Body of pancreas (tissue), 4 donors: ENCODE data around the gene SLC46A1. TPM values are rescaled to one million over a fixed set of nuclear protein-coding genes. Genes with fewer than 3 reads are reported as not detected.

Experiments
- ATAC-seq: fragments of 150-250 bp; one replicate; pipeline ENCODE4 v1.9.1; 2016
- DNase-seq, 4 donors: peaks; one replicate each; pipeline ENCODE4 v3.0.0-alpha.2; 2019
- H3K27ac ChIP-seq, 4 donors: fragments of 200-600 bp; sonication (generic); 1 replicate in 3 of 4; 2 replicates in 1 of 4; pipeline versions ENCODE4 v1.5.1 to v1.6.1; 2016 to 2019; ENCODE audit warnings: mild to moderate bottlenecking in 1 of 4, mixed read lengths in 1 of 4, moderate library complexity in 1 of 4
- H3K27me3 ChIP-seq, 2 donors: fragments of 200-600 bp; sonication (generic); one replicate each; pipeline ENCODE4 v1.6.0; 2016; ENCODE audit warnings: mild to moderate bottlenecking in 1 of 2
- H3K36me3 ChIP-seq, 2 donors: fragments of 200-600 bp; sonication (generic); replicated peaks in 1 of 2; 2 replicates each; pipeline ENCODE4 v1.5.1; 2016; ENCODE audit warnings: low read depth in 2 of 2; ENCODE audit not compliant: insufficient read depth in 1 of 2
- H3K4me1 ChIP-seq: fragments of 200-600 bp; sonication (generic); one replicate; pipeline ENCODE4 v1.6.0; 2016
- H3K4me3 ChIP-seq, 2 donors: fragments of 200-600 bp; sonication (generic); 1 replicate in 1 of 2; 2 replicates in 1 of 2; pipeline ENCODE4 v1.5.1; 2016 to 2019
- H3K9me3 ChIP-seq, 3 donors: fragments of 200-600 bp; sonication (generic); 1 replicate in 2 of 3; 2 replicates in 1 of 3; pipeline ENCODE4 v1.5.1; 2016
- CTCF ChIP-seq, 7 experiments: fragments of 450-650 bp in 4 of 7; fragments of 200-600 bp in 3 of 7; sonication (generic) in 3 of 7; IDR thresholded peaks; one replicate each; pipeline ENCODE4 v1.5.1; 2016 to 2019; ENCODE audit warnings: antibody characterized with exemption in 7 of 7
- POLR2A ChIP-seq, 3 donors: fragments of 450-650 bp; IDR thresholded peaks; one replicate each; pipeline ENCODE4 v1.6.1; 2016; ENCODE audit warnings: antibody characterized with exemption in 3 of 3, mild to moderate bottlenecking in 2 of 3
- WGBS, 2 donors: methylation state at CpG; one replicate each; pipeline ENCODE4 v1.1.5; 2017; 5-methylcytosine and 5-hydroxymethylcytosine counted together
- intact Hi-C: fragments of 100-400 bp; cut with DNase I; formaldehyde crosslinking; loops from one replicate; pipeline ENCODE4 v1.15.1; 2023
- total RNA-seq, 2 donors: library from RNA; depleted of rRNA; stranded (reverse); fragments of >200 nt; gene quantifications; one replicate each; pipeline ENCODE4 v1.1.0, GENCODE V29; 2016

SLC46A1 gene
- total RNA-seq, 2 donors from 2014 or later = 8.6 to 17.6 TPM

- DNase-seq = no peak
- Histone ChIP-seq H3K36me3 (peaks cover 0 to 25% of the 10 kb centered on the region in 2 donors), H3K27me3 (no peaks in the 10 kb centered on the region), H3K4me3 (no peak overlapping the region), H3K27ac (no peak overlapping the region), H3K4me1 (peaks cover 8% of the 10 kb centered on the region), H3K9me3 (no peaks in the 10 kb centered on the region)
- TF ChIP-seq CTCF (IDR thresholded peaks at IDR 0.05) = no peak
- no peak for TF ChIP-seq POLR2A (IDR thresholded peaks at IDR 0.05)
- ATAC-seq = no peak
- WGBS, 2 donors = 78 to 83% methylated on average over 5 of the region's 5 CpGs
- intact Hi-C loops = no loop called here
Observed at GRCh38 chr17:28363186-28363585, 42.8 kb downstream of the SLC46A1 start.

GRCh38 chr17:28357901-28358197, 48.2 kb downstream of the SLC46A1 start:
- 0 to 1% methylated on average over 4 of the region's 4 CpGs for WGBS, 2 donors
- ATAC-seq (no peak), DNase-seq (no peak)
- H3K27ac ChIP-seq = peak overlapping the region; percentile 11 to 93 (median 88)
- TF ChIP-seq POLR2A (IDR thresholded peaks at IDR 0.05) (no peak), CTCF (IDR thresholded peaks at IDR 0.05) (no peak)
- no peaks in the 10 kb centered on the region for H3K27me3 ChIP-seq
- H3K36me3 ChIP-seq = peaks cover 7 to 22% of the 10 kb centered on the region in 2 donors
- H3K4me1 ChIP-seq = peaks cover 26% of the 10 kb centered on the region
- no peaks in the 10 kb centered on the region for H3K9me3 ChIP-seq
- H3K4me3 ChIP-seq = peak overlapping the region; percentile 86 to 87
- intact Hi-C loops = no loop called here

GRCh38 chr17:28357061-28357900, 48.7 kb downstream of the SLC46A1 start, which contains the start of gene POLDIP2:
Gene POLDIP2 (minus strand): TSS chr17:28357527. CDS start chr17:28357448, 79 bp downstream.
- H3K27ac ChIP-seq = peak within 1 kb of the TSS; percentile 65 to 93 (median 88)
- ATAC-seq = peak; percentile 99
- no peaks in the 10 kb centered on the region for H3K27me3 ChIP-seq
- intact Hi-C loops = no loop called here
- peak in 2 of 7 experiments; percentile 26 to 40 for TF ChIP-seq CTCF (IDR thresholded peaks at IDR 0.05)
- peak; percentile 85 to 95 (median 92) for TF ChIP-seq POLR2A (IDR thresholded peaks at IDR 0.05)
- peak; percentile 95 for DNase-seq
- H3K36me3 ChIP-seq = peaks cover 11 to 25% of the 10 kb centered on the region in 2 donors
- whole genome bisulfite sequencing, 2 donors = 0 to 1% methylated on average over 22 to 71 of the region's 80 CpGs
- no peaks in the 10 kb centered on the region for H3K9me3 ChIP-seq
- peaks cover 26% of the 10 kb centered on the region for H3K4me1 ChIP-seq
- H3K4me3 ChIP-seq = peak within 1 kb of the TSS; percentile 86 to 87

GRCh38 chr17:28350271-28350670, 55.7 kb downstream of the SLC46A1 start:
- TF ChIP-seq CTCF (IDR thresholded peaks at IDR 0.05) = no peak
- Histone ChIP-seq H3K27ac (no peak overlapping the region), H3K9me3 (no peaks in the 10 kb centered on the region), H3K4me3 (no peak overlapping the region), H3K4me1 (peaks cover 38% of the 10 kb centered on the region), H3K27me3 (no peaks in the 10 kb centered on the region), H3K36me3 (peaks cover 11 to 27% of the 10 kb centered on the region in 2 donors)
- DNase-seq = no peak
- 90% methylated on average over 6 to 7 of the region's 7 CpGs for WGBS, 2 donors
- intact Hi-C loops = no loop called here
- ATAC-seq = no peak
